ENCODE results near the gene PTPRE. TPM values are rescaled to one million over a fixed set of nuclear protein-coding genes. Genes with fewer than 3 reads are reported as not detected.
A peak's percentile ranks its signal among the peaks of the same experiment; 100 is the strongest.

The PTPRE gene, protein sequence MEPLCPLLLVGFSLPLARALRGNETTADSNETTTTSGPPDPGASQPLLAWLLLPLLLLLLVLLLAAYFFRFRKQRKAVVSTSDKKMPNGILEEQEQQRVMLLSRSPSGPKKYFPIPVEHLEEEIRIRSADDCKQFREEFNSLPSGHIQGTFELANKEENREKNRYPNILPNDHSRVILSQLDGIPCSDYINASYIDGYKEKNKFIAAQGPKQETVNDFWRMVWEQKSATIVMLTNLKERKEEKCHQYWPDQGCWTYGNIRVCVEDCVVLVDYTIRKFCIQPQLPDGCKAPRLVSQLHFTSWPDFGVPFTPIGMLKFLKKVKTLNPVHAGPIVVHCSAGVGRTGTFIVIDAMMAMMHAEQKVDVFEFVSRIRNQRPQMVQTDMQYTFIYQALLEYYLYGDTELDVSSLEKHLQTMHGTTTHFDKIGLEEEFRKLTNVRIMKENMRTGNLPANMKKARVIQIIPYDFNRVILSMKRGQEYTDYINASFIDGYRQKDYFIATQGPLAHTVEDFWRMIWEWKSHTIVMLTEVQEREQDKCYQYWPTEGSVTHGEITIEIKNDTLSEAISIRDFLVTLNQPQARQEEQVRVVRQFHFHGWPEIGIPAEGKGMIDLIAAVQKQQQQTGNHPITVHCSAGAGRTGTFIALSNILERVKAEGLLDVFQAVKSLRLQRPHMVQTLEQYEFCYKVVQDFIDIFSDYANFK
- total RNA-seq (10 to 100 TPM; 30.9 to 36.5 TPM), polyA plus RNA-seq (ENCODE audit: insufficient read length in 2 of 2) (10 to 100 TPM; 37.9 to 46.9 TPM)
- long read RNA-seq, donor 1, partial matches to known transcripts = 0 of 1 reads
- long read RNA-seq, donor 1, other reads (novel, unspliced or antisense) = 0 of 1 reads
- long read RNA-seq, donor 2, full-length matches to known transcripts = 1 of 1 reads
- long read RNA-seq, donor 2, partial matches to known transcripts = 0 of 1 reads
- long read RNA-seq, donor 2, other reads (novel, unspliced or antisense) = 0 of 1 reads
- long read RNA-seq, donor 3, full-length matches to known transcripts = 1 of 1 reads
- long read RNA-seq, donor 3, partial matches to known transcripts = 0 of 1 reads
- long read RNA-seq, donor 3, other reads (novel, unspliced or antisense) = 0 of 1 reads
- long read RNA-seq, donor 4, full-length matches to known transcripts = 1 of 1 reads
- long read RNA-seq, donor 4, partial matches to known transcripts = 0 of 1 reads
- long read RNA-seq, donor 4, other reads (novel, unspliced or antisense) = 0 of 1 reads

DNA sequence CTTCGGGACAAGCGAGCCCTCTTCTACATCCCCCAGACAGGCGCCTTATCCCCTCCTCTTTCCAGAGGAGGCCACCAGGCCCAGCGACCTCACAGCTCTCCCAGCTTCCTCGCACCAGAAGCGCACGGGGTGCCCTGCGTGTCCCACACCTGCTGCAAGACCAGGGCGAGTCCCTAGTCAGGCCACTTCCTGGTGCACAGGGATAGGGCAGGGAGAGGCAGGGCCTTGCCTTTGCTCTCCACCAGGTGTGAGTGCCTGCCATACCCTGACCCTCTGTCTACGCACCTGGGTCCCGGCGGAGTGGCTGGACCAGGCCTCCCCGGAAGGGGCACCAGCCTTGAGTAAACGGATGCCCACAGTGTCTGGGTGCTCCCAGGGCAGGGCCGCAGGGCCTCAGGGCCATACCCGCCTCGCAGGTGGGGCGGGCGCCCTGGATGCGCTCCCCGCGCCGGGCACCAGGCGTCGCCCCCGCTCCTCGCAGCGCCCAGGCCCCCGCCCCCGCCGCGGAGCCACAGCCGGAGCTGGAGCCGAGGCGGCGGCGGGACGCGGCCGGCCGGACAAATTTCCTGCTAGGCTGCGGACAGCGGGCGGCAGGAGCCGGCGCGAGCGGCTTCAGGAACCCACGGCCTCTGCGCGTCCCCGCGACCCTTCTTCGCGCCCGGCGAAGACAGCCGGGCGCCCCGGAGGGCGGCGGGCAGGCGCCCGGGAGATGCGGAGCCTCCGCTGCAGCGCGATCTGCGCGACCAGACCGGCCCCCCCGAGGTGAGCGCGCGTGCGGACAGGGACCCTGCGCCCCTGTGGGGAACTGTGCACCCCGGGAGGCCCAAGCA, at the start of gene PTPRE:
Gene PTPRE (plus strand): TSS at position 556 of the 830 bp plus-strand sequence. CDS start 133,779 bp downstream, outside the sequence.
- Histone ChIP-seq H3K9me3 (ENCODE audit: control insufficient read depth, insufficient read depth, low read length) (no peaks in the 10 kb centered on the region), H3K27ac (ENCODE audit: low read depth, low read length) (no peak within 1 kb of the TSS), H3K27me3 (ENCODE audit: control insufficient read depth, insufficient read depth, low read length) (no peaks in the 10 kb centered on the region), H3K36me3 (ENCODE audit: control insufficient read depth, insufficient read depth, low read length) (no peaks in the 10 kb centered on the region), H3K4me1 (ENCODE audit: control insufficient read depth, insufficient read depth, low read length) (peaks cover 33% of the 10 kb centered on the region), H3K4me3 (ENCODE audit: low read depth, low read length) (peak within 1 kb of the TSS; percentile 56)
- 7% methylated on average over 78 of the region's 78 CpGs for WGBS (ENCODE audit: insufficient coverage)
- peak in 5 of 6 donors; percentile 53 to 89 (median 66) for DNase-seq (ENCODE audit: low read depth in 4 of 6, low spot score in 6 of 6)

DNA sequence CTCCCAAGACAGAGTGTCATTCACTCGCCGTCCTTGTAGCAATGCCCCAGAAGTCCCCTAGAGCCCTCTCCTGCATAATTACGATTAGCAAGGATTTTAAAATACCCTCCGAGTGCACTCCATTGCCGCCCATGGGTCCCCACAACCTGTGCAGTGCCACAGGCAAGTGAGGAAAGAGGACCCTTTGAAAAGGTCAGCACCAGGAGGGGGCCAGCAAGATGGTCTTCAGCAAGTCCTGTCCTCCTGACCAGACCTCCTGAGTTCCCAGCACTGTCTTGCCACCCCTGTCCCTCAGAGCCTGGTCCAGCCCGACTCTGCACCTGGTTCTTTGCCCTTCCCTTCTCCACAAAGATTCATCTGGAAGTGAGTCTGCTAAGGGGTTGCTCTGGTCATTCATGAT, 46.3 kb upstream of the PTPRE start:
- Histone ChIP-seq H3K27me3 (ENCODE audit: control insufficient read depth, insufficient read depth, low read length) (no peaks in the 10 kb centered on the region), H3K36me3 (ENCODE audit: control insufficient read depth, insufficient read depth, low read length) (no peaks in the 10 kb centered on the region), H3K9me3 (ENCODE audit: control insufficient read depth, insufficient read depth, low read length) (no peaks in the 10 kb centered on the region), H3K4me1 (ENCODE audit: control insufficient read depth, insufficient read depth, low read length) (no peaks in the 10 kb centered on the region), H3K4me3 (ENCODE audit: low read depth, low read length) (no peak overlapping the region), H3K27ac (ENCODE audit: low read depth, low read length) (no peak overlapping the region)
- no peak for DNase-seq (ENCODE audit: low read depth in 4 of 6, low spot score in 6 of 6)
- WGBS (ENCODE audit: insufficient coverage) = 100% methylated on average over 5 of the region's 6 CpGs

DNA sequence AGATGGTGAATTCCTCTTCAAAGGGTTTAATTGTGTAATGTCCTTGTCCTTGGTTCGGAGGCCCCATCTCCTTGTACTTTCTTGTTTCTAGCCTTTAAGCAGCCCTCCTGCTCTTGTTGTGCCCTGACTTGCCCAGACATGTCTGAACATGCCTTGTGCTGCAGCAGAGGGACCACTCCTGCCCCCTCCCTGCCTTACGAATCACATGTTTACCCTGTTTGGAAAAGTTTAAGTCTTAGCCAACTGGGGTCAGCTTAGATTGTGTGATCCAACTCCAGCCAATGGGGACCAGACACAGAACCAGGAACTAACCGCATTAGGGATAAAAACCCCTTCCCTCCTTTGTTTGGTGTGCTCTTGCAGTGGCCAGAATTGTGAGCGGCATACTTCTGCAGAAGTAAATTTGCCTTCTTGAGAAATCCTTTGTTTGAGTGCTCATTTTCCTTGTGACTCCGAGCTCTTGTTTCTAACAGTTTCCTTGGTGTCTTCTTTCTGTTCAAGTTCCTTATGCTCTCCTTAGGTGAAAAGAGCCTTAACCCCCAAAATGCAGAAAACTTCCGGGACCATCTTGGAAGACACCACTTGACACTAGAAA, 43.6 kb upstream of the PTPRE start:
- WGBS (ENCODE audit: insufficient coverage) = 92% methylated on average over 4 of the region's 6 CpGs

DNA sequence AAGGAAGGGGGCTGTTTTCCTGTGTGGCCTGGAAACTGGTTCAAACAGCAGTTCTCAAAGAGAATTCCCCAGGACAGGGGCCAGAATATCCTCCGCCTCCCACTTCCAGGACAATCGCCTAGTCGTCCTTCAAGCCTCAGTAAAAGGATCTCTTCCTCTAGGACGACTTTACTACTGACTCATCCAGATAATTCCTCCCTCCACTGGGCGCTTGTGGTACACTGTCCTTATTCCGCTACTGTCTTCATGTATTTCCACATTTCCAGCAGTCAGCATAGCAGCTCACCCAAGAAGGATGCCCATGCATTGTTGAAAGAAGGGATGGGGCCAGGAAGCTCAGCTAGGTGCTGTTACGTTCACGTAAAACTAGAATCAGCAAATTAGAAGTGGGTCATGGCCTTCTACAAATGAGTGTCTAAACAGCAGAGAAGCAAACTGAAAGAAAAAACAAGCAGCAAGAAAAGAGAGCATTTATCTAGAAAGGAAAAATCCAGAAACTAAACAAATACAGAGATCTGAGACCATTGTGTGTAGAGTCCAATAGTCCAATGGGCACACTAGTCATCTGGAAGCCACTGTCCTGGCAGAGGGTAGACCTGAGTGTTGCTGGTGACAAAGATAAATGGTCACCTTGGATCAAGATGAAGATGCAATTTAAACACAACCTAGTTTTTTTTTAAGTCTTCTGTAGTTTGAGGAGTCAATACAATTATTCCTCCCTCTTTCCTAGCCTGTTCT, 40.5 kb upstream of the PTPRE start:
- H3K27me3 ChIP-seq (ENCODE audit: control insufficient read depth, insufficient read depth, low read length) = no peaks in the 10 kb centered on the region
- DNase-seq (ENCODE audit: low read depth in 4 of 6, low spot score in 6 of 6) = no peak
- 83% methylated on average over 7 of the region's 8 CpGs for WGBS (ENCODE audit: insufficient coverage)
- no peaks in the 10 kb centered on the region for H3K9me3 ChIP-seq (ENCODE audit: control insufficient read depth, insufficient read depth, low read length)
- H3K27ac ChIP-seq (ENCODE audit: low read depth, low read length) = no peak overlapping the region
- no peak overlapping the region for H3K4me3 ChIP-seq (ENCODE audit: low read depth, low read length)
- H3K4me1 ChIP-seq (ENCODE audit: control insufficient read depth, insufficient read depth, low read length) = no peaks in the 10 kb centered on the region
- no peaks in the 10 kb centered on the region for H3K36me3 ChIP-seq (ENCODE audit: control insufficient read depth, insufficient read depth, low read length)

More for the DNA sequence above, 43.6 kb upstream of the PTPRE start:
- no peaks in the 10 kb centered on the region for H3K4me1 ChIP-seq (ENCODE audit: control insufficient read depth, insufficient read depth, low read length)
- H3K36me3 ChIP-seq (ENCODE audit: control insufficient read depth, insufficient read depth, low read length) = no peaks in the 10 kb centered on the region
- H3K27me3 ChIP-seq (ENCODE audit: control insufficient read depth, insufficient read depth, low read length) = no peaks in the 10 kb centered on the region
- no peak overlapping the region for H3K4me3 ChIP-seq (ENCODE audit: low read depth, low read length)
- no peak overlapping the region for H3K27ac ChIP-seq (ENCODE audit: low read depth, low read length)
- no peaks in the 10 kb centered on the region for H3K9me3 ChIP-seq (ENCODE audit: control insufficient read depth, insufficient read depth, low read length)
- no peak for DNase-seq (ENCODE audit: low read depth in 4 of 6, low spot score in 6 of 6)

DNA sequence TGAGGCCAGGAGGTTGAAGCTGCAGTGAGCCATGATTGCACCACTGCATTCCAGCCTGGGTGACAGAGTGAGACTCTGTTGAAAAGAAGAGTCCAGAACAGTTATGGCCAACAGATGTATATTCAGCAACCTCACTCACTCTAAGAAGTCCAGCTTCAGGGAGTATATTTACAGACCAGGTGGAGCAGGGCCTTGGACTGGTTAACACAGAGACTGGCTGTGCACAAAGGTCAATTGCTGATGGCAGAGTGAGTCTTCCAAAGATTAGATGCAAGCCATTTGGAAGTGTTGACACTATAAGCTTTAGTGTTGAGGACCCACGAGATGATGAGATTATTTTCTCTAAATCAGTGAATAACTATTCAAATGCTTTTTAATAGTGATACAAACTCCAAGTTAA, 39.1 kb upstream of the PTPRE start:
- Histone ChIP-seq H3K4me3 (ENCODE audit: low read depth, low read length) (no peak overlapping the region), H3K27ac (ENCODE audit: low read depth, low read length) (no peak overlapping the region), H3K36me3 (ENCODE audit: control insufficient read depth, insufficient read depth, low read length) (no peaks in the 10 kb centered on the region), H3K27me3 (ENCODE audit: control insufficient read depth, insufficient read depth, low read length) (no peaks in the 10 kb centered on the region), H3K9me3 (ENCODE audit: control insufficient read depth, insufficient read depth, low read length) (no peaks in the 10 kb centered on the region), H3K4me1 (ENCODE audit: control insufficient read depth, insufficient read depth, low read length) (peaks cover 10% of the 10 kb centered on the region)
- WGBS (ENCODE audit: insufficient coverage) = no CpG with 5 or more reads among the region's 1 CpG
- DNase-seq (ENCODE audit: low read depth in 4 of 6, low spot score in 6 of 6) = no peak

DNA sequence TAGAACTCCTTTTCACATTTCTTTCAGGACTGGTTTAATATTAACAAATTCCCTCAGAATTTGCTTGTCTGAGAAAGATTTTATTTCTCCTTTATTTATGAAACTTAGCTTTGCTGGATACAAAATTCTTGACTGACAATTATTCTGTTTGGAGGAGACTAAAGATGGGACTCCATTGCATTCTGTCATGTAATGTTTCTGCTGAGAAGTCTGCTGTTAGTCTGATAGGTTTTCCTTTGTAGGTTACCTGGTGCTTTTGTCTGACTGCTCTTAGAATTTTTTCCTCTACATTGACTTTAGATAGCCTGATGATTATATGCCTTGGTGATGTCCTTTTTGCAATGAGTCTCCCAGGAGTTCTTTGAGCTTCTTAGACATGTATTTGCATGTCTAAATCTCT, 37.6 kb upstream of the PTPRE start:
- Histone ChIP-seq H3K27me3 (ENCODE audit: control insufficient read depth, insufficient read depth, low read length) (no peaks in the 10 kb centered on the region), H3K4me1 (ENCODE audit: control insufficient read depth, insufficient read depth, low read length) (peaks cover 10% of the 10 kb centered on the region), H3K36me3 (ENCODE audit: control insufficient read depth, insufficient read depth, low read length) (no peaks in the 10 kb centered on the region), H3K27ac (ENCODE audit: low read depth, low read length) (no peak overlapping the region), H3K4me3 (ENCODE audit: low read depth, low read length) (no peak overlapping the region), H3K9me3 (ENCODE audit: control insufficient read depth, insufficient read depth, low read length) (no peaks in the 10 kb centered on the region)
- DNase-seq (ENCODE audit: low read depth in 4 of 6, low spot score in 6 of 6) = no peak

DNA sequence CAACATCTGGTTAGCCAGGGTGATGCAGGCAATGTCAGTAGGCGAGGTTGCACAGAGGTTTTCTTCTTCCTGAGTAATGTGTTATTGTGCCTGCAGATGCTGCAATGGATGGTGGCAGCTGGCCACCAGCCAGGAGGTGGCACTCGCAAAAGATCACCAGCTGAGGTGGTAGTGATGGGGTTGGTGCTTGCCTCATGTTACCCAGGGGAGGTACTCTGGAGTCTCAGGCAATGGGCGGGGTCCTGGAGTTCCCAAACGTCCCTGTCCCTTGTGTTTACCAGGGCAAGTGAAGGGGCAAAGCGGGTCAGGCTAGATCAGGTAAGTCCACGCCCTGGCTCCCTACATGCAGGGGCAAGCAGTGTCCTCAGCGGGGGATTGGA, 35.3 kb upstream of the PTPRE start:
- H3K9me3 ChIP-seq (ENCODE audit: control insufficient read depth, insufficient read depth, low read length) = no peaks in the 10 kb centered on the region
- 76% methylated on average over 7 of the region's 7 CpGs for WGBS (ENCODE audit: insufficient coverage)
- no peak for DNase-seq (ENCODE audit: low read depth in 4 of 6, low spot score in 6 of 6)
- peaks cover 13% of the 10 kb centered on the region for H3K4me1 ChIP-seq (ENCODE audit: control insufficient read depth, insufficient read depth, low read length)
- H3K4me3 ChIP-seq (ENCODE audit: low read depth, low read length) = no peak overlapping the region
- no peaks in the 10 kb centered on the region for H3K27me3 ChIP-seq (ENCODE audit: control insufficient read depth, insufficient read depth, low read length)
- no peak overlapping the region for H3K27ac ChIP-seq (ENCODE audit: low read depth, low read length)
- H3K36me3 ChIP-seq (ENCODE audit: control insufficient read depth, insufficient read depth, low read length) = no peaks in the 10 kb centered on the region

DNA sequence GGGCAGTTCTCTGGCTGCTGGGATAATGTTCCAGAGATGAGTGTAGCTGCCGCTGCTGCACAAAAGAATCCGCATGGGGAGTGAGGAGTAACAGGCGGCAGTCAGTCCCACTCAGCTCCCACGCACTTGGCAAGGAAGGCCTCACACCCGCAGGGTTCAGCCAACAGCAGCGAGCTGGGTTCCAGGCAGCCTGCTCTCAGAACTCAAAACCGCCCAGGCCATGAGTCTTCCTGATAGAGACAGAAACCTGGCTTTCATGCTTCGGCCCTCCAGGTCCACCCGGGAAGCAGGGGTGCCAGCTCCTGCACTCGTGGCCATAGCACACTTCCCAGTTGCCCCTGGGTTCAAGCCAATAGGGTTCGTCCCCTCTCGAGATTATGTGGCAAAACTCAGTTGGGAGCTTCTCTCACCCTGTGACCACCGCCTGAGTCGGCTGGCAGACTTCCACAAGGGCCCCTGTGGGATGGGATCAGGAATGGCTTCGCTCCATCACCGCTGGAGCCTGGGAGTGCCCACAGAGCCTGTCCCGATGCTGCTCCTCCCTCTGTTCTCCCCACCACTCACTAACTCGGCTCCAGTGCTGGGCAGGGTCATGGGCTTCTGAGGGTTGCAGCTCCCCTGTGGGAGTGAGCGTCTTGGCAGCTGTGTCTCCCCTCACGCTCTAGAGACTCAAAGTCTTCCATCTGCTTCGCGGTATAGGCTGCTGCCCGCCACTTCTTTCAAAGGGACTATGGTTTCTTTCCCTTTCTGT, 34.7 kb upstream of the PTPRE start:
- WGBS (ENCODE audit: insufficient coverage) = 80% methylated on average over 18 of the region's 23 CpGs
- Histone ChIP-seq H3K4me3 (ENCODE audit: low read depth, low read length) (no peak overlapping the region), H3K4me1 (ENCODE audit: control insufficient read depth, insufficient read depth, low read length) (peaks cover 13% of the 10 kb centered on the region), H3K36me3 (ENCODE audit: control insufficient read depth, insufficient read depth, low read length) (no peaks in the 10 kb centered on the region), H3K9me3 (ENCODE audit: control insufficient read depth, insufficient read depth, low read length) (no peaks in the 10 kb centered on the region), H3K27ac (ENCODE audit: low read depth, low read length) (no peak overlapping the region), H3K27me3 (ENCODE audit: control insufficient read depth, insufficient read depth, low read length) (no peaks in the 10 kb centered on the region)
- DNase-seq (ENCODE audit: low read depth in 4 of 6, low spot score in 6 of 6) = no peak

Measured in spinal cord (tissue), 10 donors.